Stomach (tissue), 9 donors: ENCODE measurements around the gene ITIH4. TPM values are rescaled to one million over a fixed set of nuclear protein-coding genes. Genes with fewer than 3 reads are reported as not detected.

ENCODE experiments used
- DNase-seq, 2 donors: peaks; one replicate each; pipeline versions ENCODE4 v3.0.0 to v3.0.0-alpha.2; 2013 to 2019
- H3K27ac ChIP-seq, 5 donors: fragments of 200-600 bp in 4 of 5; sonication (generic) in 4 of 5; one replicate each; pipeline ENCODE4 v1.5.1; 2013 to 2019; ENCODE audit warnings: mild to moderate bottlenecking in 1 of 5, moderate library complexity in 1 of 5
- H3K27me3 ChIP-seq, 3 donors: fragments of 200-600 bp; sonication (generic); one replicate each; pipeline ENCODE4 v1.5.1; 2017 to 2019; ENCODE audit warnings: mixed run types in 1 of 3
- H3K36me3 ChIP-seq, 4 donors: fragments of 200-600 bp; sonication (generic); 1 replicate in 3 of 4; 2 replicates in 1 of 4; pipeline ENCODE4 v1.5.1; 2016 to 2019
- H3K4me1 ChIP-seq, 4 donors: fragments of 200-600 bp; sonication (generic); one replicate each; pipeline ENCODE4 v1.5.1; 2016 to 2019
- H3K4me3 ChIP-seq, 4 donors: fragments of 200-600 bp; sonication (generic) in 3 of 4; one replicate each; pipeline ENCODE4 v1.5.1; 2016 to 2019; ENCODE audit warnings: mild to moderate bottlenecking in 1 of 4
- H3K9me3 ChIP-seq, 4 donors: fragments of 200-600 bp; sonication (generic); one replicate each; pipeline ENCODE4 v1.5.1; 2016 to 2019
- CTCF ChIP-seq, 7 experiments: fragments of 450-650 bp in 4 of 7; fragments of 200-600 bp in 3 of 7; sonication (generic) in 3 of 7; IDR thresholded peaks; one replicate each; pipeline ENCODE4 v1.5.1; 2016 to 2019; ENCODE audit warnings: antibody characterized with exemption in 7 of 7, control low read depth in 2 of 7, mild to moderate bottlenecking in 1 of 7
- EP300 ChIP-seq: sonication (generic); formaldehyde crosslinking; IDR thresholded peaks from one replicate; pipeline ENCODE4 v1.6.1; 2017; ENCODE audit warnings: antibody characterized with exemption
- POLR2A ChIP-seq, 4 donors: fragments of 450-650 bp; IDR thresholded peaks; one replicate each; pipeline ENCODE4 v1.6.1; 2016; ENCODE audit warnings: antibody characterized with exemption in 4 of 4, control low read depth in 2 of 4, mild to moderate bottlenecking in 1 of 4, moderate library complexity in 1 of 4
- POLR2AphosphoS5 ChIP-seq, 3 donors: sonication (generic); formaldehyde crosslinking; IDR thresholded peaks; one replicate each; pipeline ENCODE4 v1.6.1; 2016; ENCODE audit warnings: antibody characterized with exemption in 3 of 3
- WGBS, 5 donors: extraction: QIAGEN DNeasy Blood & Tissue Kit in 3 of 5; methylation state at CpG; one replicate each; pipeline versions ENCODE4 v1.1.5 to v1.1.7; 2013 to 2018; 5-methylcytosine and 5-hydroxymethylcytosine counted together
- intact Hi-C: fragments of 100-400 bp; cut with DNase I; formaldehyde crosslinking; loops from one replicate; pipeline ENCODE4 v1.15.1; 2023; ENCODE audit warnings: low total_unique reads
- polyA plus RNA-seq, 3 donors: library from polyadenylated mRNA; stranded (reverse); fragments of 200-250 nt; gene quantifications; one replicate each; pipeline ENCODE4 v1.2.3, GENCODE V29; 2013
- total RNA-seq, 5 donors: library from RNA; depleted of rRNA; stranded (reverse); fragments of >200 nt; gene quantifications; one replicate each; pipeline versions ENCODE4 v1.1.0 to v1.2.3, GENCODE V29; 2014 to 2016
- donor health status: healthy with polysubstance abuse.
- donor health status: Bipolar disorder and iron deficiency.
- donor health status: healthy.

The ITIH4 gene
- total and polyA plus RNA-seq, 8 donors, result 1.7 to 300 (median 18.5) TPM

GRCh38 chr3:52789746-52790040 is 40.8 kb downstream of the ITIH4 start:
- intact Hi-C loops, result no loop called here
- H3K27me3 ChIP-seq, result no peaks in the 10 kb centered on the region
- WGBS, 5 donors, result 78 to 95% (median 90%) methylated on average over 4 to 6 of the region's 6 CpGs
- DNase-seq, result no peak
- peaks cover 0 to 5% (median 0%) of the 10 kb centered on the region in 4 donors for H3K4me1 ChIP-seq
- no peak overlapping the region for H3K4me3 ChIP-seq
- no peaks in the 10 kb centered on the region for H3K9me3 ChIP-seq
- H3K36me3 ChIP-seq, result no peaks in the 10 kb centered on the region
- TF ChIP-seq POLR2AphosphoS5 (IDR thresholded peaks at IDR 0.05), result no peak
- no peak for TF ChIP-seq EP300
- no peak for TF ChIP-seq POLR2A (IDR thresholded peaks at IDR 0.05)
- no peak for TF ChIP-seq CTCF (IDR thresholded peaks at IDR 0.05)
- no peak overlapping the region for H3K27ac ChIP-seq

- no peak for DNase-seq
- Histone ChIP-seq H3K27ac (no peak overlapping the region), H3K9me3 (no peaks in the 10 kb centered on the region), H3K4me1 (no peaks in the 10 kb centered on the region), H3K27me3 (no peaks in the 10 kb centered on the region), H3K36me3 (no peaks in the 10 kb centered on the region), H3K4me3 (no peak overlapping the region)
- TF ChIP-seq CTCF (IDR thresholded peaks at IDR 0.05), result no peak
- TF ChIP-seq POLR2AphosphoS5 (IDR thresholded peaks at IDR 0.05), result no peak
- no peak for TF ChIP-seq POLR2A (IDR thresholded peaks at IDR 0.05)
- no peak for TF ChIP-seq EP300
- WGBS, 5 donors, result 82 to 85% (median 83%) methylated on average over 12 to 16 of the region's 16 CpGs
- intact Hi-C loops, result no loop called here
Measured at GRCh38 chr3:52788890-52789745, 41.4 kb downstream of the ITIH4 start.

- WGBS, 5 donors, result 69 to 77% (median 73%) methylated on average over 12 to 17 of the region's 17 CpGs
Measured at GRCh38 chr3:52787672-52788625, 42.5 kb downstream of the ITIH4 start.

More at GRCh38 chr3:52787672-52788625, 42.5 kb downstream of the ITIH4 start:
- no peak overlapping the region for H3K4me3 ChIP-seq
- DNase-seq, result no peak
- no peaks in the 10 kb centered on the region for H3K36me3 ChIP-seq
- intact Hi-C loops, result no loop called here
- no peaks in the 10 kb centered on the region for H3K27me3 ChIP-seq
- no peak overlapping the region for H3K27ac ChIP-seq
- H3K4me1 ChIP-seq, result no peaks in the 10 kb centered on the region
- no peaks in the 10 kb centered on the region for H3K9me3 ChIP-seq
- TF ChIP-seq EP300 (no peak), POLR2AphosphoS5 (IDR thresholded peaks at IDR 0.05) (no peak), POLR2A (IDR thresholded peaks at IDR 0.05) (no peak), CTCF (IDR thresholded peaks at IDR 0.05) (no peak)
